Peyer's patch (tissue), 4 donors: ENCODE data around the gene SYTL1.
A peak's percentile ranks its signal among the peaks of the same experiment; 100 is the strongest.

ENCODE experiments used
- POLR2A ChIP-seq, 2 donors: fragments of 450-650 bp; IDR thresholded peaks; one replicate each; pipeline ENCODE4 v1.5.1; 2017; ENCODE audit warnings: antibody characterized with exemption in 2 of 2, mild to moderate bottlenecking in 2 of 2, moderate library complexity in 2 of 2
- TF ChIP-seq, protein P1 (sequence below), 6 experiments: fragments of 450-650 bp in 4 of 6; fragments of 200-600 bp in 2 of 6; sonication (generic) in 1 of 6; IDR thresholded peaks; one replicate each; pipeline ENCODE4 v1.5.1; 2017 to 2019; ENCODE audit warnings: antibody characterized with exemption in 6 of 6, mild to moderate bottlenecking in 3 of 6, moderate library complexity in 1 of 6

DNA sequence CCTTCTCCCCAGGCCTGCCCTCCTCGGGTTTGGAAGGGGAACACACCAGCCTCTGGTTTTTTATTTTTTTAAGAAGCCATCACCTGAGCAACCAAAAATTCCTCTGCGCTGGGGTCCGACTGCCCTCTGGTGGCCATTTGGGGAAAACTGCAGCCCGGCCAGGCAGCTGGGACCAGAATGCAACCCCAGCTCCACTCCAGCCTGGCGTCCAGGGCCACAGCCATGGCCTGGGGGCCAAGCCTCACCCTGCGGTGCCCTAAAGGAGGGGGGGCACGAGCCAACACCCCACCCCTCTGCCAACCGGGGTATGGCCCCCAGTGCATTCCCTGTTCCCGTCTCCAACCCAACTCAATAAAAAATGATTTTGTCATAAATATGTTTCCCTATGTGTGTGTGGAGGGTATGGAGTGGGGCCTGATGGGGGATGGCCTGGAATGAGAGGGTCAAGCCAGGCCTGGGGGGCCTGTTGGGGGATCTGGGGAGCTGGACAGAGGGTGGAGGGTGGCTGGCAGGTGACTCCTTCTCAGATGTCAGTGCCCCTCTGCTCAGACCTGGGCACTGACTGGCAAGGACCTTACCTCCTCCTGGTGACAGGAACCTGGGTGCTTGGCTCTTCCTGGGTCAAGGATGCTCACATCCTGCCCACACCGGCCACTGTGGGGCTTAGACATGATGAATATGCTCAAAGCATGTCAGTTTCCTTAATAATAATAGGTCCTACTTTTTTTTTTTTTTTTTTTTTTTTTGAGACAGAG lies 53.8 kb downstream of the SYTL1 start:
- TF ChIP-seq, protein P1, sequence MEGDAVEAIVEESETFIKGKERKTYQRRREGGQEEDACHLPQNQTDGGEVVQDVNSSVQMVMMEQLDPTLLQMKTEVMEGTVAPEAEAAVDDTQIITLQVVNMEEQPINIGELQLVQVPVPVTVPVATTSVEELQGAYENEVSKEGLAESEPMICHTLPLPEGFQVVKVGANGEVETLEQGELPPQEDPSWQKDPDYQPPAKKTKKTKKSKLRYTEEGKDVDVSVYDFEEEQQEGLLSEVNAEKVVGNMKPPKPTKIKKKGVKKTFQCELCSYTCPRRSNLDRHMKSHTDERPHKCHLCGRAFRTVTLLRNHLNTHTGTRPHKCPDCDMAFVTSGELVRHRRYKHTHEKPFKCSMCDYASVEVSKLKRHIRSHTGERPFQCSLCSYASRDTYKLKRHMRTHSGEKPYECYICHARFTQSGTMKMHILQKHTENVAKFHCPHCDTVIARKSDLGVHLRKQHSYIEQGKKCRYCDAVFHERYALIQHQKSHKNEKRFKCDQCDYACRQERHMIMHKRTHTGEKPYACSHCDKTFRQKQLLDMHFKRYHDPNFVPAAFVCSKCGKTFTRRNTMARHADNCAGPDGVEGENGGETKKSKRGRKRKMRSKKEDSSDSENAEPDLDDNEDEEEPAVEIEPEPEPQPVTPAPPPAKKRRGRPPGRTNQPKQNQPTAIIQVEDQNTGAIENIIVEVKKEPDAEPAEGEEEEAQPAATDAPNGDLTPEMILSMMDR (IDR thresholded peaks at IDR 0.05), result peak; percentile 86 to 97 (median 92)
- no peak for TF ChIP-seq POLR2A (IDR thresholded peaks at IDR 0.05)
